Cardiac muscle cell (in vitro differentiated cells and primary cell): ENCODE results near the gene MISP. TPM values are rescaled to one million over a fixed set of nuclear protein-coding genes. Genes with fewer than 3 reads are reported as not detected.
"Not testable (repeated sequence)": the region's sequence is repeated elsewhere in the genome, so short reads cannot be mapped to it uniquely, and the experiment has no call there.

ENCODE experiments used
- DNase-seq, 2 donors: peaks; one replicate each; pipeline versions ENCODE4 v3.0.0 to v3.0.0-alpha.2; 2010 to 2017; ENCODE audit warnings: low read depth in 1 of 2, low spot score in 1 of 2
- H3K27ac ChIP-seq: fragments of 200-600 bp; sonication (generic); 2 replicates; pipeline ENCODE4 v1.5.1; 2016
- H3K27me3 ChIP-seq: fragments of 200-600 bp; sonication (generic); 2 replicates; pipeline ENCODE4 v1.6.0; 2016; ENCODE audit warnings: control low read depth
- H3K36me3 ChIP-seq: fragments of 200-600 bp; sonication (generic); 2 replicates; pipeline ENCODE4 v1.5.1; 2016; ENCODE audit warnings: control low read depth
- H3K4me1 ChIP-seq: fragments of 200-600 bp; sonication (generic); 2 replicates; pipeline ENCODE4 v1.8.1; 2017; ENCODE audit warnings: low read depth, mild to moderate bottlenecking, mixed run types
- H3K4me3 ChIP-seq: fragments of 200-600 bp; sonication (generic); 2 replicates; pipeline ENCODE4 v1.5.1; 2016; ENCODE audit warnings: mild to moderate bottlenecking
- H3K9me3 ChIP-seq: fragments of 200-600 bp; sonication (generic); 2 replicates; pipeline ENCODE4 v1.5.1; 2017; ENCODE audit warnings: low read depth, mild to moderate bottlenecking, control low read depth
- CTCF ChIP-seq: IDR thresholded peaks from 2 replicates; pipeline ENCODE4 v1.5.1; 2012; ENCODE audit warnings: low read depth, mild to moderate bottlenecking, low read length
- polyA plus RNA-seq: library from polyadenylated mRNA; unstranded; fragments of >200 nt; fragmentation: Nextera tagmentation; extraction: Ambion mirVana; gene quantifications from 2 replicates; pipeline ENCODE4 v1.2.1, GENCODE V29; 2016
- total RNA-seq: library from RNA; depleted of rRNA; stranded (reverse); fragments of >200 nt; gene quantifications from 2 replicates; pipeline ENCODE4 v1.2.3, GENCODE V29; 2016

MISP gene
- total and polyA plus RNA-seq, 2 experiments from 2014 or later, result 1.2 TPM; not detected in 1

GRCh38 chr19:741506-742131 lies 9.3 kb upstream of the MISP start:
- H3K4me1 ChIP-seq, result no peaks in the 10 kb centered on the region
- H3K36me3 ChIP-seq, result no peaks in the 10 kb centered on the region
- H3K27me3 ChIP-seq, result no peaks in the 10 kb centered on the region
- H3K4me3 ChIP-seq, result no peak overlapping the region
- no peak for TF ChIP-seq CTCF
- no peak overlapping the region for H3K27ac ChIP-seq
- H3K9me3 ChIP-seq, result no peaks in the 10 kb centered on the region
- peak in 1 of 2 donors; percentile 33 for DNase-seq

- no peak for TF ChIP-seq CTCF
- DNase-seq, result no peak
- Histone ChIP-seq H3K4me3 (no peak overlapping the region), H3K27ac (no peak overlapping the region), H3K4me1 (no peaks in the 10 kb centered on the region), H3K27me3 (no peaks in the 10 kb centered on the region), H3K9me3 (no peaks in the 10 kb centered on the region), H3K36me3 (no peaks in the 10 kb centered on the region)
Observed at GRCh38 chr19:742540-743075, 8.3 kb upstream of the MISP start.

GRCh38 chr19:743168-743687 lies 7.7 kb upstream of the MISP start:
- Histone ChIP-seq H3K36me3 (no peaks in the 10 kb centered on the region), H3K4me1 (no peaks in the 10 kb centered on the region), H3K27me3 (no peaks in the 10 kb centered on the region), H3K9me3 (no peaks in the 10 kb centered on the region), H3K27ac (no peak overlapping the region), H3K4me3 (no peak overlapping the region)
- no peak for TF ChIP-seq CTCF
- DNase-seq, result peak in 1 of 2 donors; percentile 46

DNA sequence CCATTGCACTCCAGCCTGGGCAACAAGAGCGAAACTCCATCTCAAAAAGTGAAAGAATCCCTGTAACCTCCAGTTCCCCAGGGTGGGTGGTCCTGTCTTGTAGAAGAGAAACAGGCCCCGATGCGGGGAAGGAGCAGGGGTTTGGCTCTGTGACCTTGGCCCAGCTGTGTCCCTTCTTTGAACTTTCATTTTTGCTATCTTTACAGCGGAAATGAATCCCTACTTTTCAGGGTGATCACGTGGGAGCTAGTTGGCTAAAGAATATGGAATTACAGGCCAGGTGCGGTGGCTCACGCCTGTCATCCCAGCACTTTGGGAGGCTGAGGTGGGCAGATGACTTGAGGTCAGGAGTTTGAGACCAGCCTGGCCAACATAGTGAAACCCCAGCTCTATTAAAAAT lies 5.8 kb upstream of the MISP start:
- not testable (repeated sequence) for H3K27ac ChIP-seq, H3K4me3 ChIP-seq, H3K9me3 ChIP-seq, H3K4me1 ChIP-seq, H3K36me3 ChIP-seq, H3K27me3 ChIP-seq
- peak in 1 of 2 donors; percentile 72 for DNase-seq

DNA sequence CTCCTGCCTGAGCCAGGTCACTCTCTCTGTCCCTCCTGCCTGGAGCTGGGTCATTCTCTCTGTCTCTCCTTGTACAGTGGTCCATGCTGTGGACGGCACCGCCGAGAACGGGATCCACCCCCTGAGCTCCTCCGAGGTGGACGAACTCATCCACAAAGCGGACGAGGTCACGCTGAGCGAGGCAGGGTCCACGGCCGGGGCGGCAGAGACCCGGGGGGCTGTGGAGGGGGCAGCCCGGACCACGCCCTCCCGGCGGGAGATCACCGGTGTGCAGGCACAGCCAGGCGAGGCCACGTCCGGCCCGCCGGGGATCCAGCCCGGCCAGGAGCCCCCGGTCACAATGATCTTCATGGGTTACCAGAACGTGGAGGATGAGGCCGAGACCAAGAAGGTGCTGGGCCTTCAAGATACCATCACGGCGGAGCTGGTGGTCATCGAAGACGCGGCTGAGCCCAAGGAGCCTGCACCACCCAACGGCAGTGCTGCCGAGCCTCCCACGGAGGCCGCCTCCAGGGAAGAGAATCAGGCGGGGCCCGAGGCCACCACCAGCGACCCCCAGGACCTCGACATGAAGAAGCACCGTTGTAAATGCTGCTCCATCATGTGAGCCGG lies 4.6 kb upstream of the MISP start:
- Histone ChIP-seq H3K27ac (no peak overlapping the region), H3K27me3 (no peaks in the 10 kb centered on the region), H3K4me1 (no peaks in the 10 kb centered on the region), H3K36me3 (no peaks in the 10 kb centered on the region), H3K4me3 (no peak overlapping the region), H3K9me3 (no peaks in the 10 kb centered on the region)
- no peak for DNase-seq
- no peak for TF ChIP-seq CTCF

- no peak for TF ChIP-seq CTCF
- Histone ChIP-seq H3K36me3 (no peaks in the 10 kb centered on the region), H3K27me3 (no peaks in the 10 kb centered on the region), H3K4me1 (no peaks in the 10 kb centered on the region), H3K9me3 (no peaks in the 10 kb centered on the region), H3K27ac (no peak overlapping the region), H3K4me3 (no peak overlapping the region)
- no peak for DNase-seq
Observed at GRCh38 chr19:746956-747355, 4.0 kb upstream of the MISP start.
